ENCODE measurements around the gene DVL1. TPM values are rescaled to one million over a fixed set of nuclear protein-coding genes. Genes with fewer than 3 reads are reported as not detected.
A peak's percentile ranks its signal among the peaks of the same experiment; 100 is the strongest.

Gene DVL1
- total RNA-seq, 1 experiment from 2014 or later, result 71.0 TPM

DNA sequence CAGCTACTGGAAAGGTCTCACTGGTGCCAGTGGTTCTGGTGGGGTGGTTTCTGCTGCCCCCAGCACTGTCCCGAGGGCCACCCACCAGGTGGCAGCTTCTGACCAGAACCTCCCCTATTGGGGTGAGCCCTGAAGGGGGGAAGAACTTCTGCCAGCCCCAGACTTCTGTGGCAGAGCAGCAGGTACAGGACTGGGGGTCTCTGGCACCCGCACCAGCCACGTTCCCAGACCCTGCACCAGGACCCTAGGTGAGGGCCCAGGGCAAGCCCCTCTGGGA, 39.2 kb downstream of the DVL1 start:
- no peak overlapping the region for H2AFZ ChIP-seq (ENCODE audit: low read length)
- H3K27me3 ChIP-seq (ENCODE audit: insufficient read depth, low read length), result no peaks in the 10 kb centered on the region
- no peak overlapping the region for H3K14ac ChIP-seq (ENCODE audit: insufficient read depth, low read length)
- no peaks in the 10 kb centered on the region for H3K79me1 ChIP-seq (ENCODE audit: insufficient read depth, low read depth, low read length, poor library complexity, severe bottlenecking)
- H2BK12ac ChIP-seq (ENCODE audit: insufficient read length, low read depth, low read length), result no peak overlapping the region
- H3K23ac ChIP-seq (ENCODE audit: insufficient read length, low read depth, low read length), result no peak overlapping the region
- H3K79me2 ChIP-seq (ENCODE audit: insufficient read depth, low read length), result no peaks in the 10 kb centered on the region
- no peak overlapping the region for H4K91ac ChIP-seq (ENCODE audit: insufficient read length, low read depth, low read length)
- no peaks in the 10 kb centered on the region for H3K9me3 ChIP-seq (ENCODE audit: control insufficient read depth, low read depth, low read length)
- Mint-ChIP-seq H3K36me3 (ENCODE audit: insufficient read depth in 1 of 3, low read depth in 3 of 3) (peaks cover 7 to 30% (median 26%) of the 10 kb centered on the region in 3 experiments), H3K4me3 (peak overlapping the region; percentile 17 to 80; a peak in 3 of 5 replicates), H3K4me1 (peaks cover 14 to 26% of the 10 kb centered on the region in 2 experiments), H3K9me3 (no peaks in the 10 kb centered on the region; a peak in 1 of 5 replicates), H3K27ac (no peak overlapping the region), H3K27me3 (ENCODE audit: low read depth) (peaks cover 3% of the 10 kb centered on the region; the same call in 1 of the 2 replicates)
- H3K4me1 ChIP-seq (ENCODE audit: insufficient read depth, low read length), result peaks cover 5% of the 10 kb centered on the region; the same call in 1 of the 2 replicates
- no peak overlapping the region for H3T11ph ChIP-seq (ENCODE audit: low read length)
- no peak overlapping the region for H2AK5ac ChIP-seq (ENCODE audit: insufficient read length, low read length)
- no peak overlapping the region for H2BK15ac ChIP-seq (ENCODE audit: low read depth, low read length)
- no peak overlapping the region for H3K56ac ChIP-seq (ENCODE audit: insufficient read length, low read depth, low read length)
- no peak overlapping the region for H2BK120ac ChIP-seq (ENCODE audit: low read depth, low read length, poor library complexity, severe bottlenecking)
- no peak overlapping the region for H3K27ac ChIP-seq (ENCODE audit: insufficient read length, low read depth, low read length)
- no peak for DNase-seq
- H4K20me1 ChIP-seq (ENCODE audit: control insufficient read depth, insufficient read depth, insufficient read length), result no peaks in the 10 kb centered on the region
- H4K5ac ChIP-seq (ENCODE audit: insufficient read length, low read depth, low read length), result no peak overlapping the region
- H3K4me2 ChIP-seq (ENCODE audit: insufficient read depth, insufficient read length, low read length), result no peak overlapping the region
- H2BK20ac ChIP-seq (ENCODE audit: low read depth, low read length, poor library complexity, severe bottlenecking), result no peak overlapping the region
- H3K4ac ChIP-seq (ENCODE audit: low read depth, low read length), result no peak overlapping the region
- H3K9ac ChIP-seq (ENCODE audit: extremely low read depth, insufficient read length, low read length), result no peak overlapping the region
- H3K18ac ChIP-seq (ENCODE audit: insufficient read length, low read depth, low read length), result no peak overlapping the region
- no peak overlapping the region for H4K8ac ChIP-seq (replicated peaks; ENCODE audit: insufficient read length, low read depth, low read length)
- no CpG with 5 or more reads among the region's 3 CpGs for WGBS (ENCODE audit: extremely low coverage, insufficient read length, low lambda C conversion rate)
- TF ChIP-seq, protein P1, sequence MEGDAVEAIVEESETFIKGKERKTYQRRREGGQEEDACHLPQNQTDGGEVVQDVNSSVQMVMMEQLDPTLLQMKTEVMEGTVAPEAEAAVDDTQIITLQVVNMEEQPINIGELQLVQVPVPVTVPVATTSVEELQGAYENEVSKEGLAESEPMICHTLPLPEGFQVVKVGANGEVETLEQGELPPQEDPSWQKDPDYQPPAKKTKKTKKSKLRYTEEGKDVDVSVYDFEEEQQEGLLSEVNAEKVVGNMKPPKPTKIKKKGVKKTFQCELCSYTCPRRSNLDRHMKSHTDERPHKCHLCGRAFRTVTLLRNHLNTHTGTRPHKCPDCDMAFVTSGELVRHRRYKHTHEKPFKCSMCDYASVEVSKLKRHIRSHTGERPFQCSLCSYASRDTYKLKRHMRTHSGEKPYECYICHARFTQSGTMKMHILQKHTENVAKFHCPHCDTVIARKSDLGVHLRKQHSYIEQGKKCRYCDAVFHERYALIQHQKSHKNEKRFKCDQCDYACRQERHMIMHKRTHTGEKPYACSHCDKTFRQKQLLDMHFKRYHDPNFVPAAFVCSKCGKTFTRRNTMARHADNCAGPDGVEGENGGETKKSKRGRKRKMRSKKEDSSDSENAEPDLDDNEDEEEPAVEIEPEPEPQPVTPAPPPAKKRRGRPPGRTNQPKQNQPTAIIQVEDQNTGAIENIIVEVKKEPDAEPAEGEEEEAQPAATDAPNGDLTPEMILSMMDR (conservative IDR thresholded peaks at IDR 0.05), result no peak
- H3K23me2 ChIP-seq (ENCODE audit: insufficient read length, low read depth, low read length, poor library complexity, severe bottlenecking), result peaks cover 15% of the 10 kb centered on the region
- no peak overlapping the region for H2BK5ac ChIP-seq (ENCODE audit: insufficient read length, low read length)
